Measurements from ENCODE around the gene DPH3. TPM values are rescaled to one million over a fixed set of nuclear protein-coding genes. Genes with fewer than 3 reads are reported as not detected.

Gene DPH3
- total RNA-seq, 4 donors from 2014 or later: 16.7 to 33.7 (median 30.4) TPM

DNA sequence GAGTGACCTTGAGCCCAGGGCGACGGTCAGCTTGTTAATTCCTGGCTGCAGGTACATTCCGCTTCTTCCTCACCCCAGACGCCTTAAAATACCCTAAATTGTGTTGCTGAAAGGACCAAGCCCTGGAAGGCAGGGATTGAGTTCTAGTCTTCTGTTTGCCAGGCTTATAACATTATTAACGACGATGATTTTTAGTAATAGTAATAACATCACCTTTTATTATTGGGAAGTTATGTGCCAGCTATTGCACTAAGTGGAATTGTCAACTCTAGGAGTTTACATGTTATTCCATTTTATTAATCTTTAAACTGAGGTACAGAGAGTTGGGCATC, 678 bp upstream of the DPH3 start:
- ATAC-seq (ENCODE audit: low FRiP score): no peak
- TF ChIP-seq, protein P1, sequence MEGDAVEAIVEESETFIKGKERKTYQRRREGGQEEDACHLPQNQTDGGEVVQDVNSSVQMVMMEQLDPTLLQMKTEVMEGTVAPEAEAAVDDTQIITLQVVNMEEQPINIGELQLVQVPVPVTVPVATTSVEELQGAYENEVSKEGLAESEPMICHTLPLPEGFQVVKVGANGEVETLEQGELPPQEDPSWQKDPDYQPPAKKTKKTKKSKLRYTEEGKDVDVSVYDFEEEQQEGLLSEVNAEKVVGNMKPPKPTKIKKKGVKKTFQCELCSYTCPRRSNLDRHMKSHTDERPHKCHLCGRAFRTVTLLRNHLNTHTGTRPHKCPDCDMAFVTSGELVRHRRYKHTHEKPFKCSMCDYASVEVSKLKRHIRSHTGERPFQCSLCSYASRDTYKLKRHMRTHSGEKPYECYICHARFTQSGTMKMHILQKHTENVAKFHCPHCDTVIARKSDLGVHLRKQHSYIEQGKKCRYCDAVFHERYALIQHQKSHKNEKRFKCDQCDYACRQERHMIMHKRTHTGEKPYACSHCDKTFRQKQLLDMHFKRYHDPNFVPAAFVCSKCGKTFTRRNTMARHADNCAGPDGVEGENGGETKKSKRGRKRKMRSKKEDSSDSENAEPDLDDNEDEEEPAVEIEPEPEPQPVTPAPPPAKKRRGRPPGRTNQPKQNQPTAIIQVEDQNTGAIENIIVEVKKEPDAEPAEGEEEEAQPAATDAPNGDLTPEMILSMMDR (IDR thresholded peaks at IDR 0.05): no peak
- no peak for DNase-seq (ENCODE audit: low spot score)

DNA sequence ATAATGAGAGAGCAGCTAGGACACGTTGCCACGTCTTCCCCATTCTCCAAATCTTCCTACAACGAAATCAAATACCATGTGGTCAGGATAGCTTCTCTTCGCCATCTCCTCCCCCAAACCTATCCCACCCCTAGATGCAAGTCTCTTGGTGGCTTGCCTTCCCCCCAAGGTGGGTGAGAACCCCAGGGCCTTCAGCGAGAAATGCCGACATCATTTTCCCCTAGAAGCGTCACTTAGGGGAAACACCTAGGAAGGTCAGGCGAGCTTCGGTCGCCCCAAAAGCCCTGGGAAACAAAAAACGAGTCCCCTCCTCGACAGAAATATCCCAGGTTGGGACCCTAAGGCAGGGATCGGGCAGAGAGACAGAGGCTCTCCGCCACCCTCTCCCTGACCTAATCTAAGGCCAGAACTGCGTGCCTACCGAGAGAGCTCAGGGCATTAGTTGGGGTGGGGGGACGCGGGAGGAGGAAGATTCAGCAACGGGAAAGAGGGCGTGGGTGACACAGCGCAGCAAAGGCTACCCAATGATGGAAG, 502 bp downstream of the DPH3 start:
- peak; percentile 77 for ATAC-seq (ENCODE audit: low FRiP score)
- TF ChIP-seq, protein P1 (IDR thresholded peaks at IDR 0.05): no peak
- no peak for DNase-seq (ENCODE audit: low spot score)

DNA sequence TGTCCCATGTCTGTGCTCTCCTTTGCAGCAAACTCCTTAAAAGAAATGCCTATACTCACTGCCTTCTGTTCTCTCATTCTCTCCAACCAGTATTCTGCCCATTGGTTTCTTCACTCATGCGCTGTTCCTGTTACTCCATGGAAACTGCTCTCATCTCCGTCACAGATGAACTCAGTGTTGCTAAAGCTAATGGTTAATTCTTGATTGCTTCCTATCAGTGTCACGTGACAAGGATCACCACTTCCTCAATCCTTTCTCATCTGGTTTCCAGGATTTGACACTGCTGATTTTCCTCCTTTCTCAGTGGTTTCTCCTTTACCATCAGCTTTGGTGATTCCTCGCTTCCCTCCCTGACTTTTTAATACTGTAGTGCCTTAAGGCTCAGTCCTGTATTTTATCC, 2.6 kb downstream of the DPH3 start:
- TF ChIP-seq, protein P1 (IDR thresholded peaks at IDR 0.05): no peak
- ATAC-seq (ENCODE audit: low FRiP score) (no peak), DNase-seq (ENCODE audit: low spot score) (no peak)

DNA sequence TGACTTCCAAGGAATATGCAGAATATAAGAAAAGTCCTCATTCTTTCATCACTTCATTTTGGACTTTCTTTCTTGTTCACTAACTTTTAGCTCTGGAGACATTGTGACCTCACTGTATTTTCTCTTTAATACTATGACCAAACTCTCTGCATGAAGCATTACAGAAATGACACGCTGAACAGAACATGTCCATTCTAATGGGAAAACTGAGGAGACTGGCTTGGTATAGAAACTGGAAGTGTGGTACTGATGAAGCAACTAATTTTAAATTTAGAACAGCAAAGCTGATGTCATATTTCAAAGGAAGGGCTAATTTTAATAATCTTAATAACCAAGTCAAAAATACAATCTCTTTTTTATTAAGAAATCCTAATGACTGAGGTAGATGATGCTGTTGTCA, 4.7 kb downstream of the DPH3 start:
- ATAC-seq (ENCODE audit: low FRiP score) (no peak), DNase-seq (ENCODE audit: low spot score) (no peak)
- TF ChIP-seq, protein P1 (IDR thresholded peaks at IDR 0.05): no peak

DNA sequence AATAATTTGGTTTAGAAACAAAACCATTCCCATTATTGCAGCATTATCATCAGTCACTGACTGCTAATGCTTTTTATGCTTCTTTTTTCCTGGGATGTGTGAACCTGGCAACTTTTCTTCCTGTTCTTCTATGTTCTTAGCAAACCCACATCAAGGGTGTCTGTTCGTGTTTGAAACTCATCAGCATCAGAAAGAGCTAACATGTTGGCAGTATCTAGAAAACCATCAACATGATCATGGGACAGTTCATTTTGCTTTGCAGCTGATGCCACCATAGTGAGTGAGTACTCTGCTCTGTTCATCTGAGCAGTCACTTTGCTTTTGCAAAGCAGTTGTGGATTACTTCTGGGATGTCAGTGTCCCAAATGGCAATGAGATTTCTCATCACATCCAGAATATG, 5.9 kb downstream of the DPH3 start:
- ATAC-seq (ENCODE audit: low FRiP score): no peak

DNA sequence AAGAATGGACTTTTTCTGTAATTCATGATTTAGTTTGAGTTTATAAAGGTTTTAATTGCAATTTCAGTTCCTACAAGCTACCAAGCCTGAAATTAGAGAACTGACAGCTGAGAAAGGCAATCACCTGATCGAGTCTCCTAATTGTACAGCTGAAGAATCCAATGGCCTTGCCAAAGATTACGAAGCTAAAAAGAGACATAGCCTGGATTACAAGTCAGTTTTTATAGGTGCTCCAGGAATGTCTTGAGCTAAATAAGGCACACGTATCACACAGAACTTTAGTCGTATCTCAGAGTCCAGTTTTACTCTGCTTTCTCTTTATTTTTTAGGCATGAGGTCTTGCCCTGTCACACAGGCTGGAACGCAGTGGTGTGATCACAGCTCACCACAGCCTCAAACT, 6.6 kb downstream of the DPH3 start:
- ATAC-seq (ENCODE audit: low FRiP score) (no peak), DNase-seq (ENCODE audit: low spot score) (no peak)
- TF ChIP-seq, protein P1 (IDR thresholded peaks at IDR 0.05): no peak

More for the DNA sequence above, 5.9 kb downstream of the DPH3 start:
- TF ChIP-seq, protein P1 (IDR thresholded peaks at IDR 0.05): no peak
- no peak for DNase-seq (ENCODE audit: low spot score)

DNA sequence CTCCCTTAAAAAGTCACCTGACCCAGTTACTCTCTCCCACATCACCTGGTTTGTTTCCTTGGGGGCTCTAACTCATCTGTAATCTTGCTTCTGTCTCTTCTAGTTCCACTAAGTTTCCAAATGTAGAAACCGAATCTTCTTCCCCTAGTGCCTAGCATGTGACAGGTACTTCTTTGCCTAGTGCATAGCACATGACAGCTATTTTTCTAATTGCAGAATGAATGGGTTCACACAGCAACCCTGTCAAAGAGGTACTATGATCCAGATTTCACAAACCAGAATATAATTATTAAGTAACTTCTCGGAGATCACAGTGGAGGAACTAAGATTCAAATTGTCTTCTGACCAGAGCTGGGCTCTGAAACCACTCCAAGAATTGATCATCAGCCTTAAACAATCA, 7.4 kb downstream of the DPH3 start:
- no peak for ATAC-seq (ENCODE audit: low FRiP score)

More for the DNA sequence above, 7.4 kb downstream of the DPH3 start:
- DNase-seq (ENCODE audit: low spot score): no peak
- TF ChIP-seq, protein P1 (IDR thresholded peaks at IDR 0.05): no peak
